GM18526 (cell line): ENCODE measurements around the gene ILKAP.

Experiments used
- POLR2A ChIP-seq: IDR thresholded peaks from 3 replicates; pipeline ENCODE4 v1.6.1; 2011; ENCODE audit not compliant: insufficient read length; ENCODE audit errors: extremely low read depth

The ILKAP gene

DNA sequence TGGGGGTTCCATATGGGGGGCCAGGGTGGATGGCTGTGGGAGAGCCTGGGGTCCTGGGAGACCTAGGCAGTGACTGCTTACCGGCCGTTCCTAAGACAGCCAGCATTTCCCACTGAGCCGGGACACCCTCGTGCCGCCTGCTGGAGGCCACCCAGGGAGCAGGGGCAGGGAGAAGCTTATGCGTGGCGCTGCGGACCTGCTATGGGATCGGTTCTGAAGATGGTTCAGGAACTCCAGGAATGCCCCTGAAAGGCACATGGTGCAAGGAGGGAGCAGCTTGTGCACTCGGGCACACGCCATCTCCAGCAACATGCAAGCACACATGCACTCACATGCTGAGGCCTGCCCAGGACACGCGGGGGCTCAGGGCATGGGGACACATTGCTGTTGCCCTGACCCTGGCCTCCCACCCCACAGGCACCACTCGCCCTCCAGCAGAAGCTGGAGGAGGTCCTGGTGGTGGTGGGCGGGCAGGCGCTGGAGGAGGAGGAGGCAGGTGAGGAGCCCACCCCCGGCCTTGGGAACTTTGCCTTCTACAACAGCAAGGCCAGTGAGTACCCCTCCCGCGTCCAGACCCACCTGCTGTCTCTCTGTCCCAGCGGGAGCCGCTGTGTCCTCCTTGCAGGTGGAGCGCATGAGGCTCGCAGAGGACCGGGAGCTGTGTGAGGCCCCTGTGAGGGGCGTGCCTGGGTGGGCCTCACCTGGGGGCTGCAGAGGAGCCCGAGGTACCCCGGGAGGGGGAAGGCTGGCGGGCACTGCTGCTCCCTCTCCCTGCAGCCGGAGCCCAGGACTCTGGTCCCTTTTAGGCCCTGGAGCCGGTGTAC is 60.9 kb downstream of the ILKAP start:
- TF ChIP-seq POLR2A = no peak

DNA sequence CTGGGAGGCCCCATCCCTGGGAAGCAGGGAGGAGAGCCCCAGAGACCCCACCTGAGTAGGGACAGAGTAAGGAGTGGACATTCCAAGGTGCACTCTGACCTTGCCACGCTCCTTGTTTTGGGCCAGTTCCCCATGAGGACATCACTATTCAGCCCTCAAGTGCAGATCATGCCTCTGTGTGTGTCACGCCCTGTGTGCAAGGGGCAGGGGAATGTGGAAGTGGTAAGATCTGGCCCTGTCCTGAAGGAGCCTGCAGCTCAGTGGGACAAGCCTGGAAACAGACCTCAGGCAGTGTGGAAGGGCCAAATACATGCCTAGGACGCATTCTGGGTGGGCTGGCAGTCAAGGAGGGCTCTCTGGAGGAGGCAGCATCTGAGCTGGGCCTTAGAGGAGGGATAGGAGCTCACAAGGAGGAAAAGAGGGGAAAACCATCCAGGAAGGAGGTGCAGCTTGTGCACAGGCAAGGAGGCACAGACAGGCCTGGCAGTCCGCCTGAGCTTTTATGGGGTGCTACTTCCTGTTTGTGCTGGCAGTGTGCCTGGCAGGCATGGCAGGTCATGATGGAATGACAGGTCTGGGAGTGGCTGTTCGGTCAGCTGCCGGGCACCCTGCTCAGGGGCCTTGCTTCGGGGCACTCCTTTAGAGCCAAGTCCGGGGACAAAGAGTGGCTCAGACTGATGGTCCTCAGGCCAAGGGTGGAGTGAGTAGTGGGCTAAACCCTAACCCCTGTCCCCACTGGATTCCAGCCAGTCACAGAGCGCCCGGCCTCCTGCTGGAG is 61.8 kb downstream of the ILKAP start:
- TF ChIP-seq POLR2A = no peak

DNA sequence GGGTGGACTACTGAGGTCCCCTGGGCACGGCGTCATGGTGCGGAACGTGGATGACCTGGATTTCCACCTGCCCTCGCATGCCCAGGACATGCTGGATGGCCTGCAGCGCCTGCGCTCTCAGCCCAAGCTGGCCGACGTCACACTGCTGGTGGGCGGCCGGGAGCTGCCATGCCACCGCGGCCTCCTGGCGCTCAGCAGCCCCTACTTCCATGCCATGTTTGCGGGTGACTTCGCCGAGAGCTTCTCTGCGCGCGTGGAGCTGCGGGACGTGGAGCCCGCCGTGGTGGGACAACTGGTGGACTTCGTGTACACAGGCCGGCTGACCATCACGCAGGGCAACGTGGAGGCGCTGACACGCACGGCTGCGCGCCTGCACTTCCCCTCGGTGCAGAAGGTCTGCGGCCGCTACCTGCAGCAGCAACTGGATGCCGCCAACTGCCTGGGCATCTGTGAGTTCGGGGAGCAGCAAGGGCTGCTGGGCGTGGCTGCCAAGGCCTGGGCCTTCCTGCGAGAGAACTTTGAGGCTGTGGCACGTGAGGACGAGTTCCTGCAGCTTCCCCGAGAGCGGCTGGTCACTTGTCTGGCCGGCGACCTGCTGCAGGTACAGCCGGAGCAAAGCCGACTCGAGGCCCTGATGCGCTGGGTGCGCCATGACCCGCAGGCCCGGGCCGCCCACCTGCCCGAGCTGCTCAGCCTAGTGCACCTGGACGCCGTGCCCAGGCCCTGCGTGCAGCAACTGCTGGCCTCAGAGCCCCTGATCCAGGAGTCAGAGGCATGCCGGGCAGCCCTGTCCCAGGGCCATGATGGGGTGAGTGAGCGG is 62.6 kb downstream of the ILKAP start:
- TF ChIP-seq POLR2A = no peak

DNA sequence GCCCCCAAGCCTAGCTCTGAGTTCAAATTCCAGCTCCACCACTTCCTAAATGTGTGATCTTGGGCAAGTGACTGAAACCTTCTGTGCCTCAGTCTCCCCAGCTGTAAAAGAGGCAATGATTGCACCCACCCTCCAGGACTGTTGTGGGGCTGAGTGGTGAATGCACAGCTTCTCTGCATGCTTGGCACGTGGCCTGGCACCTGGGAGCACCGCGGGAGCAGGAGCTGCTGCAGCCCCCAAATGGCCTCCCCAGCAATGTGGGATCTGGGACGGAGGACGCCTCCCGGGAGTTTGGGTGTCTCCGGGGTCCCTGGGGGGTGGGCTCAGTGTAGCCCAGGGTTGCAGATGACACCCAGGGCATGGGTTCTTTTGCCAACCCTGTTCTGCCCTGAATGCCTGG is 63.5 kb downstream of the ILKAP start:
- TF ChIP-seq POLR2A = no peak

DNA sequence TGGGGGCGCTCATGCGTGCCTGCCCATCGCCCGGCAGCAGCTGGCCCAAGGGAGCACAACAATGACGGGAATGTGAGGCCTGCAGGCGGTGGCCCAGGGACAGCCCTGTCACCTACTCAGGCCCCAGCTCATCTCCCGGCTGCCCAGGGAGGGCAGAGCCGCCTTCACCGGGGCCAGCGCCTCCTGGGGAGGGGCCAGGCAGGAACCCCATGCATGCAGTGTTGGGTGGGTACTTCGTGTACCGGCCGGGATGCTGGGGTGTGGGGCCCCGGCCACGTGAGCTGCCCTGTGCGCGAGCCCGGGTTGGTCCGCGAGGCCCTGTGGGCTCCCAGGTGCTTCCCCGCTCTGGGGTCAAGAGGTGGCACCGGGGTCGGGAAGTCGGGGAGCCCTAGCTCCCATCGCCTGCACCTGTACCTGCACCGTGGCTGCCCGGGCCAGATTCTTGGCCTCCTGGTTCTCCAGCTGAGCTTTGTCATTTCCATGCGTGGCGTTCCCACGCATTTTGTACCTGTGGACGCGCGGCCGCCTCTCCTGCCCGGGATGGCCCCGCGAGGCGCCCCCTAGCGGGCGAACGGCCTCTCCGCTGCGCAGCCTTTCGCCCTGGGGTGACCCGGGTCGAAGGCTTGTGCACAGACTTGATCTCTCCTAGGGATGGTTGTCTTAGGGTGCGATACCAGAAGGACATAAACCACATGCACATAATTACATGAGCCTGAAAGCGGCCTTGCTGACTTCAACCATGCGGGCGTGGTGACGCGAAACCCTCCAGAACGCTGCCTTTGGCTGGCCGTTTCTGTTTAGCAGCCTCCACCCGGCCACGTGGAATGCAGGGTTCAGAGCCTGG is 64.1 kb downstream of the ILKAP start:
- TF ChIP-seq POLR2A = no peak

DNA sequence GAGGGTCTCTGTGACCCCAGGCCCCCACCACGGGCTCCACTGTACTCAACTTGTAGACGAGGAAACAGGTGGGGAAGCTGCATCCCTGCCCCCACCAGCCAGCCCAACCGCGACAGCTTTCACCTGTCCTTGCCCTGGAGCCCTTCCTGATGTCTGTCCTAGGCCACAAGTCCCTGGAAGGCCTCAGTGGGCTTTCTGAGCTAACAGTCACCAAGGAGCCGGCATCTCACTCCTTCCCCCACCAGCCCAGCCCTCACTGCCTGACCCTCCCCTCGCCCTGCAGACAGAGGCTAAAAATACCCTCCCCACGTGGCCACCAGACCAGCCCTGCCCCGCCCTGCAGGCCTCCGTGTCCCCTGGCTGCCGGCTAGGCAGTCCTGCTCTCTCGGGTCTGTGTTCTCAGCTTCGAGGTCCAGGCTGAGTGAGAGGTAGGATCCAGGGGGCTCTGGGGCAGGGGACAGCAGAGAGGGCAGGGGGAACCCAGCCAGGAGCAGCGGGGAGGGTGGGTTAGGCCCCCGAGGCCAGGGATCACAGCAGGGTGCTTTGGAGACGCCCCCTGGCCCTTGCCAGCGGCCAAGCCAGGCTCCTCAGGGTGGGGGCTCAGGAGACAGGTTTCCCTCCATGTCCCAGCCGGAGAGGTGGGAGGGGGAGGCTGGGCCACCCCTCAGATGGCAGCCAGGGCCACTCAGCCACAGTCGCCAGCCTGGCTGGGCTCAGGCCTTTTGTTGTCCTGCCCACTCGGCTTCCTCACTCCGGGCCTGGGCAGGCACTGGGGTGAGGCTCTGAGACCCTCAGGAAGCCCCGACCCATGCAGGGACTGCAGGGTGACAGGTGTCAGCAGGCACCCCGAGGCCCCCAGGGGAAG is 64.9 kb downstream of the ILKAP start, which contains the start of gene KLHL30:
Gene KLHL30 (plus strand): TSS at position 338 of the 865 bp plus-strand sequence. CDS start 2,087 bp downstream, outside the sequence.
- TF ChIP-seq POLR2A = no peak

DNA sequence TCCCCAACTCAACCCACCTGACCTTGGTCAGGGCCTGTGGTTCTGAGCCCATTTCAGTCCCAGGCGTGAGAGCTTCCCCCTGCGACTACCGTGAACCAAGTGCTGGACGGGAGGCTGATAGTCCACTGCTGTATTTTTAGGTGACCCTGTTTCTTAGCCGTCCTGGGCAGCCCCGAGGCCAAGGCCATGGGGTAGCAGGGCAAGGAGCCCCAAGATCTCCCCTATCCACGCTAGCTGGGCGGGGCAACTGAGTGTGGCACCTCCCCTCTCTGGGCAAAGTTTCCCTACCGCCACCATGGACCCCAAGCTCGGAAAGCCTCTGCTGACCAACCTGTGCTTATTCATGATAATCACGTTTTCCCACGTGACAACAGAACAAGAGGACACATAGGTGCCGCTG is 65.6 kb downstream of the ILKAP start:
- TF ChIP-seq POLR2A = no peak

DNA sequence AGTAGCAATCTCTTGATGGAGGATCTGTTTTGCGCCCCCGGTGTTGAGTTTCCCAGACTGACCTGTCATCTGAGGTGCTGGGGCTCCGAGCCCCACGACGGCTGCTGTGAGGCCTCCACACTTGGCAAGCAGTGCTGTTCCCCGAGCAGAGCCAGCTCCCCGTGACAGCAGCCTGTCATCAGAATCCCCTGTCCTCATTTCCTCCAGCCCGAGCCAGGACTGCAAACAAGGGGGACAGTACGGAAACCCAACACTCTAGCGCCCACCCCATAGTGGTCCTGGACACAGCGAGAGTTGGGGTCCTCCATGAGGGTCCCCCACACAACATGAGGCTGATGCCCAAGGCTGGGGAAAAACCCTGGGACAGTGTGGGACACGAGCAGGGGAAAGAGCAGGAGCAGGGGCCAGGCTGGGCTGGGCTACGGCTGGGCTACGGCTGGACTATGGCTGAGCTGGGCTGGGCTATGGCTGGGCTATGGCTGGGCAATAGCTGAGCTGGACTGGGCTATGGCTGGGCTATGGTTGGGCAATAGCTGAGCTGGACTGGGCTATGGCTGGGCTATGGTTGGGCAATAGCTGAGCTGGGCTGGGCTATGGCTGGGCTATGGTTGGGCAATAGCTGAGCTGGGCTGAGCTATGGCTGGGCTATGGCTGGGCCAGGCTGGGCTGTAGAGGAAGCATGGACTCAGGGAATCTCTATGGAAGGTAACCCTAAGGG is 66.5 kb downstream of the ILKAP start:
- no peak for TF ChIP-seq POLR2A

DNA sequence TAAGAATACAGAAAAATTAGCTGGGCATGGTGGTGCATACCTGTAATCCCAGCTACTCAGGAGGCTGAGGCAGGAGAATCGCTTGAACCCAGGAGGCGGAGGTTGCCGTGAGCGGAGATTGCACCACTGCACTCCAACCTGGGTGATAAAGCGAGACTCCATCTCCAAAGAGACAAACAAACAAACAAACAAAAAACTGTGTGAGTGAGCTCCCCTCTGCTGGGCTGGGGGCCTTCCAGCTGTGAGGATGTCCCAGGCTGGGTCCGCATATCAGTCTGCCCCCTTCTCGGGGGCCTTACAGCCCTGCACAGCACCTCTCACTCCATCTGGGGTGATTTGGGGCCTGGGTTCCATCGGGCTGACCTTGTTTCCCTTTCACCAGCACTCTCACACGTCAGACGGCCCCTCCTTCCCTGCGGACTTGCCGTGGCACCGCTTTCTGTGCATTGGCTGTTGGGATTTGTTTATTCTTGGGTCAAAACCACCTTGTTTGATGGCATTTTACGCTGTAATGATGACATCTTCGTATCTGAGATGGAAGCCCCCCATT is 67.8 kb downstream of the ILKAP start:
- no peak for TF ChIP-seq POLR2A

DNA sequence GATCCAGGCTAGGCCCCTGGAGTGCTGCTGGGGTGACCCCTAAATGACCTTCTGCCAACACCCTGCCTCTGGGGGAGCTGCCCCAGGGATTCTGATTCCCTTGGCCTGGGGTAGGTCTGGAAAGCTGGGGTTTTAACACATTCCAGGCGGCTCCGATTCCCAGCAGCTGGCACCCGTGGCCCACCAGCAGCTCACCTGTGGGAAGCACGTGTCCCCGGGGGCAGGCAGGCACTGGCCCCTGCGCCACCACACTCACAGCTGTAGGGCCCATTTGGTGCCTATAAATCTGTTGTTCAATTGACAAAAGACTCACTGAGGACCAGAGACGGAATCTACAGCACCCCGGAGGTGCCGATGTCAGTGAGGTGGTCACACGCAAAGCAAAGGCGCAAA is 69.1 kb downstream of the ILKAP start:
- TF ChIP-seq POLR2A = no peak

DNA sequence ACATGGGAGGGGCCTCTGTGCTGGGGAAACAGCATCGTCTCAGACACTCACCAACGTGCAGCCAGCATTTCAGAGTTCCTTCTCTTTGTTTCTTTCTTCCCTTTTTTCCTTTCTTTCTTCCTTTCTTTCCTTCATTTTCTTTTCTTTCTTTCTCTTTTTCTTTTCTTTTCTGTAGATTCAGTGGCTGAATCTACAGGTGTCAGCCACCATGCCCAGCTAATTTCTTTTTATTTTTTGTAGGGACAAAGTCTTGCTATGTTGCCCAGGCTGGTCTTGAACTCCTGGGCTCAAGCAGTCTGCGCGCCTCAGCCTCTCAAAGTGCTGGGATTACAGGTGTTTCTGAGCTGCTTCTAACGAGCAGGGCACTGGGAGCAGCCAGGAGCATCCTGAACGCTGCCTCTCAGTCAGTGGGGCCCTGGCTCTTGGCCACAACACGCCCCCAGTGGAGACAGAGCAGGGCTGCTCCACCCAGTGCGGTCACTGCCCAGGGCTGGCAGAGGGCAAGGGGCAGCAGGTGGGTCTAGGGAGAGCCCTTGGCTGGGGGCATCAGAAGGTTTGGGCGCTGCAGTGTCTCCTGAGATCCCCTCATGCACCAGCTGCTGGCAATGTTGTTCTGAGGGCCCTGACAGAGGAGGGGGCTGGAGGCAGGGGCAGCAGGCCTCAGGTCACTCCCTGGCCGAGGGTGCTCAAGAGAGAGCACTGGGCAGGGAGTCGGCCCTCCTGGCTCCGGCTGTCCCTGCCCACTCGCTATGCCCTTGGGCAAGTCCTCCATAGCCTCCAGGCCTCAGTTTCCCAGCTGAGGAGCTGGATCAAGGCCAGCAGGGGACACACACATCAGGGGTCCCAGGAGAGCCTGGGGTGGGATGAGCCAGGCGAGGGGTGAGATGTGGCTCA is 69.7 kb downstream of the ILKAP start:
- TF ChIP-seq POLR2A = no peak
